Stomach (tissue), 9 donors: ENCODE measurements around the gene KIF1A. TPM values are rescaled to one million over a fixed set of nuclear protein-coding genes. Genes with fewer than 3 reads are reported as not detected.
"Not testable (repeated sequence)": the region's sequence is repeated elsewhere in the genome, so short reads cannot be mapped to it uniquely, and the experiment has no call there.

Source experiments
- DNase-seq, 2 donors: peaks; one replicate each; pipeline versions ENCODE4 v3.0.0 to v3.0.0-alpha.2; 2013 to 2019
- H3K27ac ChIP-seq, 5 donors: fragments of 200-600 bp in 4 of 5; sonication (generic) in 4 of 5; one replicate each; pipeline ENCODE4 v1.5.1; 2013 to 2019; ENCODE audit warnings: mild to moderate bottlenecking in 1 of 5, moderate library complexity in 1 of 5
- H3K27me3 ChIP-seq, 3 donors: fragments of 200-600 bp; sonication (generic); one replicate each; pipeline ENCODE4 v1.5.1; 2017 to 2019; ENCODE audit warnings: mixed run types in 1 of 3
- H3K36me3 ChIP-seq, 4 donors: fragments of 200-600 bp; sonication (generic); 1 replicate in 3 of 4; 2 replicates in 1 of 4; pipeline ENCODE4 v1.5.1; 2016 to 2019
- H3K4me1 ChIP-seq, 4 donors: fragments of 200-600 bp; sonication (generic); one replicate each; pipeline ENCODE4 v1.5.1; 2016 to 2019
- H3K4me3 ChIP-seq, 4 donors: fragments of 200-600 bp; sonication (generic) in 3 of 4; one replicate each; pipeline ENCODE4 v1.5.1; 2016 to 2019; ENCODE audit warnings: mild to moderate bottlenecking in 1 of 4
- H3K9me3 ChIP-seq, 4 donors: fragments of 200-600 bp; sonication (generic); one replicate each; pipeline ENCODE4 v1.5.1; 2016 to 2019
- EP300 ChIP-seq: sonication (generic); formaldehyde crosslinking; IDR thresholded peaks from one replicate; pipeline ENCODE4 v1.6.1; 2017; ENCODE audit warnings: antibody characterized with exemption
- POLR2A ChIP-seq, 4 donors: fragments of 450-650 bp; IDR thresholded peaks; one replicate each; pipeline ENCODE4 v1.6.1; 2016; ENCODE audit warnings: antibody characterized with exemption in 4 of 4, control low read depth in 2 of 4, mild to moderate bottlenecking in 1 of 4, moderate library complexity in 1 of 4
- POLR2AphosphoS5 ChIP-seq, 3 donors: sonication (generic); formaldehyde crosslinking; IDR thresholded peaks; one replicate each; pipeline ENCODE4 v1.6.1; 2016; ENCODE audit warnings: antibody characterized with exemption in 3 of 3
- WGBS, 5 donors: extraction: QIAGEN DNeasy Blood & Tissue Kit in 3 of 5; methylation state at CpG; one replicate each; pipeline versions ENCODE4 v1.1.5 to v1.1.7; 2013 to 2018; 5-methylcytosine and 5-hydroxymethylcytosine counted together
- intact Hi-C: fragments of 100-400 bp; cut with DNase I; formaldehyde crosslinking; loops from one replicate; pipeline ENCODE4 v1.15.1; 2023; ENCODE audit warnings: low total_unique reads
- polyA plus RNA-seq, 3 donors: library from polyadenylated mRNA; stranded (reverse); fragments of 200-250 nt; gene quantifications; one replicate each; pipeline ENCODE4 v1.2.3, GENCODE V29; 2013
- total RNA-seq, 5 donors: library from RNA; depleted of rRNA; stranded (reverse); fragments of >200 nt; gene quantifications; one replicate each; pipeline versions ENCODE4 v1.1.0 to v1.2.3, GENCODE V29; 2014 to 2016
- TF ChIP-seq, protein P1 (sequence below), 7 experiments: fragments of 450-650 bp in 4 of 7; fragments of 200-600 bp in 3 of 7; sonication (generic) in 3 of 7; IDR thresholded peaks; one replicate each; pipeline ENCODE4 v1.5.1; 2016 to 2019; ENCODE audit warnings: antibody characterized with exemption in 7 of 7, control low read depth in 2 of 7, mild to moderate bottlenecking in 1 of 7
- donor health status: healthy with polysubstance abuse.
- donor health status: Bipolar disorder and iron deficiency.
- donor health status: healthy.

The KIF1A gene
- total and polyA plus RNA-seq, 8 donors = 0.15 to 12.5 (median 2.5) TPM

DNA sequence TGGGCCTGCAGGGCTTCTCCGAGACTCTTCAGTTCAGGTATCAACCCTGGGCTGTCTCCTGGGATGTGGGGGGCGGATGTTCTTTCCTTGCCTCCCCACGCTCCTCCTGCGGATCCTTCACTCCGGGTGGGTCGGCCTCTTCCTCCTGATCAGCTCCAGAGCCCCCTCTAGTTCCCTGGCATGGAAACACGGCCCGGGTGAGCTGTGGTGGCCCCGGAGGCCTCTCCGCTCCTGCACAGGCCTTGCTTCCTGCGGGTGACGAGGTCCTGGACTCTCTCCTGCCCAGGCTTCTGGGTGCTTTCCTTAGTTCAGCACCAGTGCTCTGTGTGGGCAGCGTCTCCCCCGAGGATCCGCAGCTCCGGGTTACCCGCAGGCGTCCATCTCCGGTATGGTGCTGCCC lies 124.4 kb downstream of the KIF1A start:
- H3K36me3 ChIP-seq, H3K4me1 ChIP-seq, H3K4me3 ChIP-seq, intact Hi-C loops, H3K9me3 ChIP-seq, DNase-seq, H3K27ac ChIP-seq: not testable (repeated sequence)
- WGBS, 5 donors = no CpG with 5 or more reads among the region's 19 CpGs
- H3K27me3 ChIP-seq = peaks cover 0 to 11% (median 0%) of the 10 kb centered on the region in 3 donors

DNA sequence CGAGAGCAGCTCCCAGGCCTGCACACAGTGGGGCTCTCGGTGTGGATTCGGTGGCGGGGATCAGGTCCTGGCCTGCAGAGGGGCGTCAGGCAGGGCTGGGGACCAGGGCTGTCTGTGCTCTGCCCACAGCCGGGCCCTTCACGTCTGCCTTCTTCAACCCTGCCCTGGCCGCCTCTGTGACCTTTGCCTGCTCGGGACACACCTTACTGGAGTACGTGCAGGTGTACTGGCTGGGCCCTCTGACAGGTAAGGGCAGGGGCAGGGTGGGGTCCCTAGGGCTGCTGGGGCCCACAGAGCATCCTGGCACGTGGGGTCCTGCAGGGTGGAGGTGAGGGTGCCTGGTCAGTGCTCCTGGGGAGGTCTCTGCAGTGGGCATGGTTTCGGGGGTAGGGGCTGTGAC lies 125.7 kb downstream of the KIF1A start:
- H3K4me1 ChIP-seq, H3K9me3 ChIP-seq, DNase-seq, H3K4me3 ChIP-seq, H3K27me3 ChIP-seq, H3K36me3 ChIP-seq, intact Hi-C loops, H3K27ac ChIP-seq: not testable (repeated sequence)
- WGBS, 5 donors = 70% methylated on average over 2 of the region's 12 CpGs; no CpG with 5 or more reads in 4 of the 5 donors

DNA sequence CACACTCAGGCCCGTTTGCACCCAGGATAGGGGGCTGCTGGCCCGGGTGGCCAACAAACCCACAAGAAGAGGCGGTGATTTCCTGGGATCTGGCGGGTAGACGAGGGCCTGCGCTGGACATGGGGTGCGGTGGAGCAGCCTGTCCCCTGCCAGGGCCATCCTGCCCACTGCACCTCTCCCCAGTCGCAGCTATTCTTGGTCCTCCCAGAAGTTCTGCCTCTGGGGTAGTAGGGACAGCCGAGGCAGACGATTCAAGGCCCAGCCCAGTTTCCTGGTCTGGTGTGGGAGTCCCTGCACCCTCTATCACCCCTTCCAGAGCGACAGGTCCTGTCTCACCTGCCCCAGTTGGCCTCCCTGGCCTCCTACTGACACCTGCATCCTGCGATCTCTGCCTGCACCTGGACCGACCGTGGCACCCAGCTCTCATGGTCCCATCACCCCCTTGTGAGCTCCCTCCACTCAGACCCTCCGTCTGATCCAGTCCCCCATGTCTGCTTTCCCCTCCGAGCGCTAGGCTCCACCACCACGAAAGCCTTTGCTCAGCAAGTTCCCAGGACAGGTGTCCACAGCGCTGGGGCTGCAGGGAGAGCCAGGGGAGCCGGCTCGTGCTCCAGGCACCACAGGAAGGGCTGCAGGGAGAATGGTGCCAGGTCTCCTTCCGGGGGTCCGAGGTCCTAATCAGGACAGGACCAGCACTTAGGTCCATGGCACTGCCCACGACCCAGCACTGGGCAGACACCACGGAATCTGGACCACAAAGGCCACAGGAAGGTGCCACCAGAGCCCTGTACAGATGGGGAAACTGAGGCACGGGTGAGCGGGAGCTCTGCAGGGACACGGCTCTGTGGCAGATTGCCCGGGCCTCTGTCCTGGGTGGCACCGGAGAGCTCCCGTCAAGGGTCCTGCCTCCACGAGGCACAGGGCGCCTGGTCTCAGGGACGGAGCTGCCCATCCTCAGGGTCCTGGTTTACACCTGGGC lies 127.1 kb downstream of the KIF1A start:
- WGBS, 5 donors = 68 to 81% (median 74%) methylated on average over 3 to 16 of the region's 34 CpGs
- H3K27me3 ChIP-seq, H3K27ac ChIP-seq, H3K4me1 ChIP-seq, H3K36me3 ChIP-seq, H3K4me3 ChIP-seq, intact Hi-C loops, DNase-seq, H3K9me3 ChIP-seq: not testable (repeated sequence)

DNA sequence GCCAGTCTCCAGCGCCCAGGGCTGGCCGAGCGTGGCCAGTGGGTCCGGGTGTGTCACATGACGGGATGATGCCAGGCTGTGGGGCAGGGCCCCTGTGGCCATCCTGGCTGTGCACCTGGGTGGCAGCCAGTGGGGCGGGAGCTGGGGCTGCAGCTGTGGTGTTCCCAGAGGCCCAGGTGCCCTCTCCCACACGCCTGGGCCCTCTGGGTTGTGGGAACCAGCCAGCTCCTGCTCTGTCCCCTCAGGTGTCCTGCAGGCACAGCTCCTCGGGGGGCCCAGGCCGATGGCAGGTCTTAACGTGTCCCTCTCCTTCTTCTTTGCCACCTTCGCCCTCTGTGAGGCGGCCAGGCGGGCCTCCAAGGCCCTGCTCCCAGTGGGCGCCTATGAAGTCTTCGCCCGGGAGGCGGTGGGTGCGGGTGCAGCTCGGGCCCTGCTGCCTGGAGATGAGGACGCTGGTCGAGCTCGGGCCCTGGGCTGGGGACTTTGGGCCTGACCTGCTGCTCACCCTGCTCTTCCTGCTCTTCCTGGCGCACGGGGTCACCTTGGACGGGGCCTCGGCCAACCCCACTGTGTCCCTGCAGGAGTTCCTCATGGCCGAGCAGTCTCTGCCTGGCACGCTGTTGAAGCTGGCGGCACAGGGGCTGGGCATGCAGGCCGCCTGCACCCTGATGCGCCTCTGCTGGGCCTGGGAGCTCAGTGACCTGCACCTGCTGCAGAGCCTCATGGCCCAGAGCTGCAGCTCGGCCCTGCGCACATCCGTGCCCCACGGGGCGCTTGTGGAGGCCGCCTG lies 128.2 kb downstream of the KIF1A start, which contains the start of gene AQP12A:
AQP12A (plus strand) TSS at position 236 of the 790 bp plus-strand sequence; CDS start at position 284, 48 bp downstream.
- H3K27me3 ChIP-seq, H3K4me3 ChIP-seq, H3K36me3 ChIP-seq, H3K9me3 ChIP-seq, H3K4me1 ChIP-seq, DNase-seq, H3K27ac ChIP-seq, intact Hi-C loops: not testable (repeated sequence)
- 80 to 91% (median 90%) methylated on average over 4 to 29 of the region's 37 CpGs for WGBS, 5 donors

DNA sequence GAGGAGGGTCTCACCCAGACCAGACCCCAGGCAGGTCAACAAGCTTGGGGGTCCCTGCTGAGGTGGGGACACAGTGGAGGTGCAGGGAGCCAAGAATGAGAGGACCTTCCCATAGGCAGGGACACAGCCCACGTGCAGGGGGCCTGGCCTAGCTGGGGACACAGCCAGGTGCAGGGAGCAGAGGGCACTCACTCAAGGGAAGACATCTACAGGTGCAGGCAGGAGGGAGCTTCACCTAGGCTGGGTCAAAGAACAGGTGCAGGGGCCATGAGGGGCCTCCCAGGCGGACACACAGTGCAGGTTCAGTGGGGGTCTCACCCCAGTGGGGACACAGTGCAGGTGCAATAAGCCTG lies 129.0 kb downstream of the KIF1A start:
- intact Hi-C loops, H3K27me3 ChIP-seq, H3K9me3 ChIP-seq, H3K4me3 ChIP-seq, H3K36me3 ChIP-seq, H3K27ac ChIP-seq, H3K4me1 ChIP-seq: not testable (repeated sequence)
- DNase-seq = peak in 1 of 2 donors; percentile 12
- 47 to 57% (median 52%) methylated on average over 1 of the region's 2 CpGs; no CpG with 5 or more reads in 1 of the 5 donors for WGBS, 5 donors

DNA sequence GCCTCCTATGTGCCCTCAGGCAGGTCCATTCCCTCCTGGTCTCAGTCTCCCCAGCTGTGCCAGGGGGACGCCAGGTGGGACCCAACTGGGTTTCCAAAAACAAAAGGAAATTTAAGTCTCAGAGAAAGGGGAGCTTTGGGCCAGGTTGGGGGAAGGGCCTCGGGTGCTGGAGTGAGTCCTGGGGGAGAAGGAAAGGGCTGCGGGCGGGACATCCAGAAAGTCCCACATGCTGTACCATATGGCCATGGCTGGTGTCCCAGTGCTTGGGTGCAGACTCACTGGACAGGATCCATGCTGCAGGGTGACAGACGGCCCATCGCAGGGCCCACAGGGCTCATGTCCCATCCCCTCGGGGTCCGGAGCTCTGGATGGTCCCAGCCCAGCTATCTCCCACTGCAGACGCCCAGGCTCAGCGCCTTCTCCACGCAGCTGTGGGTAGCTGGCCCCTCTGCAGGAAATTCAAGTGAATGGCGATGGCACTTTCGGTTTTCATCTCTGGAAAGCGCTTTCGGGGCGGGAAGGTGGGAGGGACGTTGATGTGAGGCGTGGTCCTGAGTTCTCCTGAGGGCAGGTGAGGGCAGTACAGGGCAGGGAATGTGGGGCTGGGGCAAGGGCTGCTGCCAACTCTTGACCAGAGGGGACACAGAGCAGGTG lies 129.5 kb downstream of the KIF1A start:
- H3K4me1 ChIP-seq, H3K27me3 ChIP-seq, H3K9me3 ChIP-seq, H3K4me3 ChIP-seq, H3K36me3 ChIP-seq, H3K27ac ChIP-seq, intact Hi-C loops, DNase-seq: not testable (repeated sequence)
- WGBS, 5 donors = 77 to 96% (median 86%) methylated on average over 4 to 8 of the region's 18 CpGs

DNA sequence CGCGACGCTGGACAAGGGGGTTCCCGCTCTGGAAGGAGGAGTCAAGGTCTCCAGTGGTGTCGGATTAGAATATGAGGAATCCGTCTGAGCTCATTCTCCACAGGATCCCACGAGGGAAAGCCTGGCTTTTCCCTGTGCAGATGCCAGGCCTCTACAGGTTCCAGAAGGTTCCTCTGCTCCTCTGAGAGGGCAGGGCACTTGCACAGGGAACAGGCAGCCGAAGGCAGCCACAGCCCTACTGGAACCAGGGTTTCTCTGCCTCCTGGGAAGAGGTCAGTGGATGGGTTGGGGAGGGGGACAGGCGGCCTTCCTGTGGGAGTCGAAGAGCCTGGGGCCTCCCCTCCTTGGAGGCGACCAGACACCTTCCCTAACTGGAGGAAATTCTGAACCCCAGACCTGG lies 130.0 kb downstream of the KIF1A start:
- intact Hi-C loops = no loop called here
- 69 to 85% (median 77%) methylated on average over 6 to 11 of the region's 11 CpGs for WGBS, 5 donors
- DNase-seq = peak in 1 of 2 donors; percentile 0
- Histone ChIP-seq H3K4me3 (no peak overlapping the region), H3K4me1 (peaks cover 0 to 8% (median 0%) of the 10 kb centered on the region in 4 donors), H3K9me3 (no peaks in the 10 kb centered on the region), H3K27ac (no peak overlapping the region), H3K27me3 (no peaks in the 10 kb centered on the region), H3K36me3 (no peaks in the 10 kb centered on the region)
- TF ChIP-seq POLR2AphosphoS5 (IDR thresholded peaks at IDR 0.05) (no peak), POLR2A (IDR thresholded peaks at IDR 0.05) (no peak), EP300 (no peak)
- TF ChIP-seq, protein P1, sequence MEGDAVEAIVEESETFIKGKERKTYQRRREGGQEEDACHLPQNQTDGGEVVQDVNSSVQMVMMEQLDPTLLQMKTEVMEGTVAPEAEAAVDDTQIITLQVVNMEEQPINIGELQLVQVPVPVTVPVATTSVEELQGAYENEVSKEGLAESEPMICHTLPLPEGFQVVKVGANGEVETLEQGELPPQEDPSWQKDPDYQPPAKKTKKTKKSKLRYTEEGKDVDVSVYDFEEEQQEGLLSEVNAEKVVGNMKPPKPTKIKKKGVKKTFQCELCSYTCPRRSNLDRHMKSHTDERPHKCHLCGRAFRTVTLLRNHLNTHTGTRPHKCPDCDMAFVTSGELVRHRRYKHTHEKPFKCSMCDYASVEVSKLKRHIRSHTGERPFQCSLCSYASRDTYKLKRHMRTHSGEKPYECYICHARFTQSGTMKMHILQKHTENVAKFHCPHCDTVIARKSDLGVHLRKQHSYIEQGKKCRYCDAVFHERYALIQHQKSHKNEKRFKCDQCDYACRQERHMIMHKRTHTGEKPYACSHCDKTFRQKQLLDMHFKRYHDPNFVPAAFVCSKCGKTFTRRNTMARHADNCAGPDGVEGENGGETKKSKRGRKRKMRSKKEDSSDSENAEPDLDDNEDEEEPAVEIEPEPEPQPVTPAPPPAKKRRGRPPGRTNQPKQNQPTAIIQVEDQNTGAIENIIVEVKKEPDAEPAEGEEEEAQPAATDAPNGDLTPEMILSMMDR (IDR thresholded peaks at IDR 0.05) = no peak
